GM21381 (cell line): ENCODE measurements around the gene LAGE3.
A peak's percentile ranks its signal among the peaks of the same experiment; 100 is the strongest.

Experiments used
- ATAC-seq: cut with Tn5 transposase; IDR thresholded peaks from one replicate; pipeline ENCODE4 v1.9.1; 2021; ENCODE audit warnings: mild to moderate bottlenecking, moderate library complexity; ENCODE audit not compliant: unreplicated experiment

Gene LAGE3, protein sequence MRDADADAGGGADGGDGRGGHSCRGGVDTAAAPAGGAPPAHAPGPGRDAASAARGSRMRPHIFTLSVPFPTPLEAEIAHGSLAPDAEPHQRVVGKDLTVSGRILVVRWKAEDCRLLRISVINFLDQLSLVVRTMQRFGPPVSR

DNA sequence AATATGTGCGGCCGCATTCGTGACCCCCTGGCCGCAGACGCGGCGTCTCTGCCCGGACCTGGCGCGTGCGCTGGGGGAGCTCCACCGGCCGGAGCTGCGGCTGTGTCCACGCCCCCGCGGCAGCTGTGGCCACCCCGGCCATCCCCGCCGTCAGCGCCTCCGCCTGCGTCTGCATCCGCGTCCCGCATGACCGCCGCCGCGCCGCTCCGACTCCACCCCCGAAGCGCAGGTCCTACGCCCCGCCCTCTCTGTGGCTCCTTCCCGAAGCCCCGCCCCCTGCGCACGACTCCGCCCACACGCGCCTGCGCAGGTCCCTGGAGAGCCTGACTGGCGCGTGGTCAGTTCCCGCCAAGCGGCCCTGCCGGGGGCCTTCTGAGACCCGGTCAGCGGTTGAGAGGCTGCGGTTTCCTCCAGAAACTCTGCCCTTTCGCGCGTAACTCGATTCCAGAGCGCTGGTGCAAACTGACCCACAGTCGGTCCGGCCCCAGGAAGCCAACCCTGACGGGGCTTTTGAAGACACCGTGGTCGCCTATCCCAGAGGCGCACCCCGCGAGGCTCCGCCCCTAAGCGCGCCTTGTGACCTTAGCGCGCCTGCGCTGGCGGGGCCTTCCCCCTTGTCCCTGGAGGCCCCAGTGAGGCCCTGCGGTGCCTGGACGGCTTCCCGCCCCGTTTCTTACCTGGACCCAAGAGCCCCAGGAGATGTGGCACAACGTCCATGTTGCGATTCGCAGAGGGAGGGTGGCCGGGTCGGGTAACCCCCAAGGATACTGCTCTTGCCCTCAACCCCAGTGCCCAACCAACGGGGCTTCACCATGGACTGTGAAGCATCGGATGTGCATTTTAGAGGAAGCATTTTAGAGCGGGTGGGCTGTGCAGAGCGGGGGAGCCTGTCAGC is at the start of gene LAGE3:
LAGE3 (minus strand) TSS at position 554 of the 895 bp plus-strand sequence; CDS start at position 188, 366 bp downstream.
- ATAC-seq = peak; percentile 86

DNA sequence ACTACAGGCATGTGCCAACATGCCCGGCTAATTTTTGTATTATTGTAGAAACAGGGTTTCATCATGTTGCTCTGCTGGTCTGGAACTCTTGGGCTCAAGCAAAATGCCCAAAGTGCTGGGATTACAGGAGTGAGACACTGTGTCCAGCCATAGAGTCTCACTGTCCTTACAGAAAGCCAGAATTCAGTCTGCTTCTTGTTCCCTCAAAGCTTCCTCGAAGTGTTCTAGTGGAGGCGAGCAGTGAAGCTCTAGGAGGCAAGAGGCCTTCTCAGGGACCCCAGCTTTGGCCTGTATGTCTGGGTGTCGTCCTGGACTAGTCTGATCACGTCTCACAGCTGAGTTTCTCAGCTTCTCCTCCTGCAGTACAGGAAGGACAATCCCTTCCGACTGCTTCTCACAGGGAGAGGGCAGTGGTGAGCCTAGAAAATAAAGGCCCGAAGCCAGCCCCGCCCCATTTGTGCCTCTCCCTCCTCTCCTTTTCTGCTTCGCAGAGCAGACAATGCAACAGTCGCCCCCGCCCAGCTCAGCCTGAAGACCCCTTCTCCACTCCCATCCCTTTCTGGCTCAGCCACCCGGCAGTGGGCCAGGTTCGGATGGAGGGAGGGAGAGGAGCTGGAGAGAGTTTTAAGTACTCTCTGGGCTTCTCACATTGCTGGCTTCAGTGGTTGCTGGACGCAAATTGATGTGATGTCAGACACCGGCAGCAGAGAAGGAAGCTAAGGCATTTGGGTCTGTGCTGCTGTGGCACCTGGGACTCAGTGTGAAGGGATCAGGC is 48.0 kb upstream of the LAGE3 start:
- ATAC-seq = no peak

- ATAC-seq = no peak
These were observed 46.8 kb upstream of the LAGE3 start for GRCh38 chrX:154525606-154526490.

DNA sequence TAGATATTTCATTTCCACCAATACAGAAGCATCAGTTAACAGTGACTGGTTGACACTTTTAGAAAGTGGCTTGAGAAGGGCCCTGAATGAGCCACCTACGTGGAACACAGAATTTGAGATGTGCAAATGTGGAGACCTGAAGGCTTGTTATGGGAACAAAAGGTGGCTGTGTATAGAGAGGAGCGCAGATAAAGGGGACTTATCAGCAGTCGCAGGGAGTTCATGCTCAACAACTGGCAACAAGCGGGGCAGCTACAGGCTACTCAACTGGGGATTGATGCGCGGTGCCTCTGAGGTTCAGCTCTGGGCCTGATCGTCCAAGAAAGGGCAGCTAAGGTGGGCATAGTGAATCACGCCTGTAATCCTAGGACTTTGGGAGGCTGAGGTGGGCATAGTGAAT is 40.3 kb upstream of the LAGE3 start:
- no peak for ATAC-seq

- ATAC-seq = no peak
These were observed 38.2 kb upstream of the LAGE3 start for GRCh38 chrX:154517101-154517781.

GRCh38 chrX:154516656-154517100 is 37.6 kb upstream of the LAGE3 start:
- no peak for ATAC-seq

GRCh38 chrX:154515966-154516655 is 37.0 kb upstream of the LAGE3 start, which contains the start of gene FAM3A:
Gene FAM3A, minus strand, starts transcription at chrX:154516232. Its CDS starts 460 bp downstream, at chrX:154515772.
- peak; percentile 91 for ATAC-seq

GRCh38 chrX:154515090-154515965 is 36.2 kb upstream of the LAGE3 start:
- no peak for ATAC-seq

DNA sequence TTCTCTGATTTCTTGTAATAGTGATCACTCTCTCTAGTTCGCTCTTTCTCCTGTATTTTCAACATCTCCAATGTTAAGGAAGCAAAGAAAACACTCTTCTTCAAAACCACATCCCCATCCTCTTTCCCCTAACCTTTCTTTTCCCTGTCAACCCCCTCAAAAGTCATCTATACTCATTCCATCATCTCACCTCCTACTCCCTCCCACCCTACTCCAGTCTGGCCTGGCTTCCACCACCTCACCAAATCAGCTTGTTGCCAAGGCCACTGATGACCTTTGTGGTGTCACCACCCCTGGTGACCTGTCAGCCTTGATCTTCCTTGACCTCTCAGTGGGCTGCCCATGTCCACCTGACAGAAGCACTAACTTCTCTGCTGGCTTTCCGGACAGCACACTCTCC is 34.6 kb upstream of the LAGE3 start:
- ATAC-seq = no peak

DNA sequence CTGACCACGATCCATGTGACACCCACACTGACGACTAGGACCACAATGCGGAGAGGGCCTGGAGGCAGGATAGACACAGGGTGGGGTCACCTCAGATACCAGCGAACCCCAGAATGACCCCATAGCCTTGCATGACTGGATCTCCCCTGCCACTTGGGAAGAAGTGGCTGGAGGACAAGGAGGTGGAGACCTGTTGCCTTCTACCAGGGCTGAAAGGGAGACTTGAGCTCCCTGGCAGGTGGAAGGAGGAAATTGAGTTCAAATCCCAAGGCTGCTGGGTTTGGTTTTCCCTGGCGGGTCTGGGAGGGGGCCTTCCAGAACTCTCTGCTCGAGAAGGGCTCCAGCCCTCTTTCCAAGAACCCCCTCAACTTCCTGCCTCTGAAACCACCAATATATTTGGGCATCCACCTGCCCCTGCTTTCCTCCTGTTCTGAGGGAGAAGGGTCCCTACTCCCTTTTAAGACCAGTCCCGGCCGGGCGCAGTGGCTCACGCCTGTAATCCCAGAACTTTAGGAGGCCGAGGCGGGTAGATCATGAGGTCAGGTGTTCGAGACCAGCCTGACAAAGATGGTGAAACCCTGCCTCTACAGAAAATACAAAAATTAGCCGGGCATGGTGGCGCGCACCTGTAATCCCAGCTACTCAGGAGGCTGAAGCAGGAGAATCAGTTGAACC is 33.9 kb upstream of the LAGE3 start:
- no peak for ATAC-seq

DNA sequence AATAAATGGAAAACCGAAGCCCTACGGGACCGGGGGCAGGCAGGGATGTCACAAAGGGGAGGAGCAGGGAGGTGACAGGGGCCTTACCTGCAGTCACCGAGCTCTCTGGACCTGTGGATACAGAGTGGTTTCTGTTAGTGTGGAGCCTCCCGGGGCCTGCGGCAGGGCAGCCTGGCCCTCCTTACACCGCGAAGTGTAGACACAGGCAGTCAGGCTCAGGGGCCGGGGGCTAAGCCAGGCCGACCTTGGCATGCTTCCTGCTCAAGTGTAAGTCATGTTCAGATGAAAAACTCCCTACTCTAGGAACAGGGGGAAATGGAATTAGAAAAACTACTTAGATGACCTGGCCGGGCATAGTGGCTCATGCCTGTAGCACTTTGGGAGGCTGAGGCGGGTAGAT is 32.7 kb upstream of the LAGE3 start:
- no peak for ATAC-seq

GRCh38 chrX:154509455-154509854 is 30.4 kb upstream of the LAGE3 start:
- ATAC-seq = no peak

GRCh38 chrX:154508384-154508745 is 29.3 kb upstream of the LAGE3 start:
- no peak for ATAC-seq

- no peak for ATAC-seq
These were observed 28.7 kb upstream of the LAGE3 start for GRCh38 chrX:154507673-154508383.

GRCh38 chrX:154506483-154507332 is 27.6 kb upstream of the LAGE3 start:
- ATAC-seq = no peak

GRCh38 chrX:154505734-154506133 is 26.7 kb upstream of the LAGE3 start:
- no peak for ATAC-seq
